H9 (cell line): ENCODE results near the gene SPPL3. TPM values are rescaled to one million over a fixed set of nuclear protein-coding genes. Genes with fewer than 3 reads are reported as not detected.

Experiments
- DNase-seq: peaks from one replicate; pipeline ENCODE4 v3.0.0-alpha.2; 2017
- H2AFZ ChIP-seq: one replicate; pipeline ENCODE4 v1.6.1; 2013; ENCODE audit warnings: mild to moderate bottlenecking, low read length, control low read depth, moderate library complexity
- H2AK5ac ChIP-seq: 2 replicates; pipeline ENCODE4 v1.6.1; 2013; ENCODE audit warnings: low read length, control low read depth, mixed read lengths; ENCODE audit not compliant: insufficient read length
- H2BK120ac ChIP-seq: one replicate; pipeline ENCODE4 v1.6.1; 2013; ENCODE audit warnings: low read depth, mild to moderate bottlenecking, low read length, control low read depth, inconsistent platforms; ENCODE audit not compliant: poor library complexity, severe bottlenecking
- H2BK12ac ChIP-seq: 2 replicates; pipeline ENCODE4 v1.6.1; 2013; ENCODE audit warnings: low read length, control low read depth, mixed read lengths, low read depth; ENCODE audit not compliant: insufficient read length
- H2BK15ac ChIP-seq: 2 replicates; pipeline ENCODE4 v1.6.1; 2013; ENCODE audit warnings: low read depth, low read length, control low read depth
- H2BK20ac ChIP-seq: one replicate; pipeline ENCODE4 v1.6.1; 2013; ENCODE audit warnings: low read depth, mild to moderate bottlenecking, low read length, control low read depth, inconsistent platforms; ENCODE audit not compliant: poor library complexity, severe bottlenecking
- H2BK5ac ChIP-seq: 2 replicates; pipeline ENCODE4 v1.6.1; 2013; ENCODE audit warnings: low read length, control low read depth, mixed read lengths; ENCODE audit not compliant: insufficient read length
- H3K14ac ChIP-seq: 2 replicates; pipeline ENCODE4 v1.6.1; 2013; ENCODE audit warnings: low read length, control low read depth; ENCODE audit not compliant: insufficient read depth
- H3K18ac ChIP-seq: 2 replicates; pipeline ENCODE4 v1.6.1; 2013; ENCODE audit warnings: low read depth, mild to moderate bottlenecking, mixed read lengths, low read length, control low read depth; ENCODE audit not compliant: insufficient read length
- H3K23ac ChIP-seq: 2 replicates; pipeline ENCODE4 v1.6.1; 2013; ENCODE audit warnings: low read length, control low read depth, mixed read lengths, low read depth; ENCODE audit not compliant: insufficient read length
- H3K23me2 ChIP-seq: 2 replicates; pipeline ENCODE4 v1.6.1; 2013; ENCODE audit warnings: low read depth, mild to moderate bottlenecking, mixed read lengths, low read length, control low read depth; ENCODE audit not compliant: insufficient read length, poor library complexity, severe bottlenecking
- H3K27ac ChIP-seq: 2 replicates; pipeline ENCODE4 v1.5.1; 2013; ENCODE audit warnings: low read length, control low read depth, mixed read lengths, low read depth; ENCODE audit not compliant: insufficient read length
- H3K27me3 ChIP-seq: 2 replicates; pipeline ENCODE4 v1.6.1; 2013; ENCODE audit warnings: low read length, control low read depth, inconsistent platforms; ENCODE audit not compliant: insufficient read depth
- H3K4ac ChIP-seq: 2 replicates; pipeline ENCODE4 v1.6.1; 2013; ENCODE audit warnings: low read depth, mild to moderate bottlenecking, control low read depth, inconsistent platforms, low read length, moderate library complexity
- H3K4me1 ChIP-seq: 2 replicates; pipeline ENCODE4 v1.6.1; 2013; ENCODE audit warnings: low read length, control low read depth, inconsistent platforms; ENCODE audit not compliant: insufficient read depth
- H3K4me2 ChIP-seq: 2 replicates; pipeline ENCODE4 v1.6.1; 2013; ENCODE audit warnings: low read length, control low read depth, mixed read lengths; ENCODE audit not compliant: insufficient read length, insufficient read depth
- H3K56ac ChIP-seq: 2 replicates; pipeline ENCODE4 v1.6.1; 2013; ENCODE audit warnings: low read depth, mild to moderate bottlenecking, mixed read lengths, low read length, control low read depth; ENCODE audit not compliant: insufficient read length
- H3K79me1 ChIP-seq: 2 replicates; pipeline ENCODE4 v1.6.1; 2013; ENCODE audit warnings: low read depth, mild to moderate bottlenecking, moderate library complexity, low read length, control low read depth, inconsistent platforms; ENCODE audit not compliant: insufficient read depth, poor library complexity, severe bottlenecking
- H3K79me2 ChIP-seq: 2 replicates; pipeline ENCODE4 v1.6.1; 2013; ENCODE audit warnings: low read length, control low read depth, inconsistent platforms; ENCODE audit not compliant: insufficient read depth
- H3K9ac ChIP-seq: 2 replicates; pipeline ENCODE4 v1.6.1; 2013; ENCODE audit warnings: low read length, control low read depth, mixed read lengths; ENCODE audit not compliant: insufficient read length; ENCODE audit errors: extremely low read depth
- H3K9me3 ChIP-seq: one replicate; pipeline ENCODE4 v1.6.1; 2013; ENCODE audit warnings: low read depth, low read length, inconsistent platforms; ENCODE audit not compliant: control insufficient read depth
- H3T11ph ChIP-seq: one replicate; pipeline ENCODE4 v1.6.1; 2013; ENCODE audit warnings: mild to moderate bottlenecking, low read length, control low read depth, inconsistent platforms
- H4K20me1 ChIP-seq: one replicate; pipeline ENCODE4 v1.6.1; 2013; ENCODE audit not compliant: control insufficient read depth, insufficient read length, insufficient read depth
- H4K5ac ChIP-seq: 2 replicates; pipeline ENCODE4 v1.6.1; 2013; ENCODE audit warnings: low read depth, mild to moderate bottlenecking, mixed read lengths, low read length, control low read depth; ENCODE audit not compliant: insufficient read length
- H4K8ac ChIP-seq: replicated peaks from 2 replicates; pipeline ENCODE4 v1.6.1; 2013; ENCODE audit warnings: low read length, control low read depth, mixed read lengths, low read depth; ENCODE audit not compliant: insufficient read length
- H4K91ac ChIP-seq: 2 replicates; pipeline ENCODE4 v1.6.1; 2013; ENCODE audit warnings: low read depth, mild to moderate bottlenecking, moderate library complexity, mixed read lengths, low read length, control low read depth; ENCODE audit not compliant: insufficient read length
- H3K27ac Mint-ChIP-seq, 3 experiments: 2 replicates in 2 of 3; 3 replicates in 1 of 3; pipeline ENCODE4 v1.8.0; 2020 to 2021; ENCODE audit warnings: mixed read lengths in 3 of 3, mild to moderate bottlenecking in 1 of 3, moderate library complexity in 1 of 3
- H3K27me3 Mint-ChIP-seq: 2 replicates; pipeline ENCODE4 v1.8.0; 2021; ENCODE audit warnings: low read depth, mild to moderate bottlenecking, moderate library complexity, mixed read lengths
- H3K36me3 Mint-ChIP-seq, 3 experiments: 2 replicates in 2 of 3; 3 replicates in 1 of 3; pipeline ENCODE4 v1.8.0; 2020 to 2021; ENCODE audit warnings: low read depth in 3 of 3, mixed read lengths in 3 of 3; ENCODE audit not compliant: insufficient read depth in 1 of 3
- H3K4me1 Mint-ChIP-seq, 2 experiments: 2 replicates each; pipeline ENCODE4 v1.8.0; 2020; ENCODE audit warnings: mixed read lengths in 2 of 2
- H3K4me3 Mint-ChIP-seq, 2 experiments: 2 replicates in 1 of 2; 3 replicates in 1 of 2; pipeline ENCODE4 v1.8.0; 2020 to 2021; ENCODE audit warnings: mild to moderate bottlenecking in 2 of 2, mixed read lengths in 2 of 2, moderate library complexity in 1 of 2
- H3K9me3 Mint-ChIP-seq, 2 experiments: 2 replicates in 1 of 2; 3 replicates in 1 of 2; pipeline ENCODE4 v1.8.0; 2020; ENCODE audit warnings: mild to moderate bottlenecking in 2 of 2, mixed read lengths in 2 of 2, moderate library complexity in 1 of 2
- CTCF ChIP-seq: fragments of 200-600 bp; sonication (generic); conservative IDR thresholded peaks from 3 replicates; pipeline ENCODE4 v1.8.0; 2021; ENCODE audit warnings: antibody characterized with exemption, mild to moderate bottlenecking
- WGBS: extraction: QIAGEN DNeasy Blood & Tissue Kit; methylation state at CpG from one replicate; pipeline ENCODE4 v1.1.7; 2013; ENCODE audit warnings: missing lambda C conversion rate, low lambda C conversion rate, mixed read lengths; ENCODE audit not compliant: insufficient read length; ENCODE audit errors: extremely low coverage; 5-methylcytosine and 5-hydroxymethylcytosine counted together
- total RNA-seq: library from RNA; stranded (reverse); gene quantifications from 2 replicates; pipeline ENCODE4 v1.2.1, GENCODE V29; 2021

SPPL3 gene
- total RNA-seq, 1 experiment from 2014 or later: 46.3 TPM

GRCh38 chr12:120814903-120815429 lies 89.2 kb downstream of the SPPL3 start:
- H2BK5ac ChIP-seq: no peak overlapping the region
- H2BK20ac ChIP-seq: no peak overlapping the region
- no peaks in the 10 kb centered on the region for H3K27me3 Mint-ChIP-seq
- no peak for TF ChIP-seq CTCF
- no peaks in the 10 kb centered on the region for H3K4me1 ChIP-seq
- H4K5ac ChIP-seq: no peak overlapping the region
- H3K36me3 Mint-ChIP-seq: peaks cover 0 to 7% (median 4%) of the 10 kb centered on the region in 3 experiments; a peak in 5 of 7 replicates
- no peak overlapping the region for H4K91ac ChIP-seq
- H3K4me1 Mint-ChIP-seq: peaks cover 7 to 11% of the 10 kb centered on the region in 2 experiments
- H4K20me1 ChIP-seq: no peaks in the 10 kb centered on the region
- H3K9me3 Mint-ChIP-seq: no peaks in the 10 kb centered on the region
- no peak for DNase-seq
- no peak overlapping the region for H4K8ac ChIP-seq
- H3K9ac ChIP-seq: no peak overlapping the region
- no peak overlapping the region for H2BK15ac ChIP-seq
- H3K79me1 ChIP-seq: no peaks in the 10 kb centered on the region
- no peak overlapping the region for H3K4me2 ChIP-seq
- H2BK12ac ChIP-seq: no peak overlapping the region
- H3K9me3 ChIP-seq: no peaks in the 10 kb centered on the region
- H2AK5ac ChIP-seq: no peak overlapping the region
- H3K56ac ChIP-seq: no peak overlapping the region
- H3K23me2 ChIP-seq: no peaks in the 10 kb centered on the region
- no peak overlapping the region for H3K4ac ChIP-seq
- H3K18ac ChIP-seq: no peak overlapping the region
- H2AFZ ChIP-seq: no peak overlapping the region
- H3K79me2 ChIP-seq: peaks cover 4% of the 10 kb centered on the region; the same call in 1 of the 2 replicates
- no CpG with 5 or more reads among the region's 1 CpG for WGBS
- no peak overlapping the region for H3K4me3 Mint-ChIP-seq
- H2BK120ac ChIP-seq: no peak overlapping the region
- H3K14ac ChIP-seq: no peak overlapping the region
- H3K23ac ChIP-seq: no peak overlapping the region
- H3K27ac Mint-ChIP-seq: no peak overlapping the region
- no peaks in the 10 kb centered on the region for H3K27me3 ChIP-seq
- H3K27ac ChIP-seq: no peak overlapping the region
- H3T11ph ChIP-seq: no peak overlapping the region
